ENCODE data around the gene PLA2G3. TPM values are rescaled to one million over a fixed set of nuclear protein-coding genes. Genes with fewer than 3 reads are reported as not detected.

The PLA2G3 gene
- total RNA-seq, 1 experiment from 2014 or later = 8.2 TPM

DNA sequence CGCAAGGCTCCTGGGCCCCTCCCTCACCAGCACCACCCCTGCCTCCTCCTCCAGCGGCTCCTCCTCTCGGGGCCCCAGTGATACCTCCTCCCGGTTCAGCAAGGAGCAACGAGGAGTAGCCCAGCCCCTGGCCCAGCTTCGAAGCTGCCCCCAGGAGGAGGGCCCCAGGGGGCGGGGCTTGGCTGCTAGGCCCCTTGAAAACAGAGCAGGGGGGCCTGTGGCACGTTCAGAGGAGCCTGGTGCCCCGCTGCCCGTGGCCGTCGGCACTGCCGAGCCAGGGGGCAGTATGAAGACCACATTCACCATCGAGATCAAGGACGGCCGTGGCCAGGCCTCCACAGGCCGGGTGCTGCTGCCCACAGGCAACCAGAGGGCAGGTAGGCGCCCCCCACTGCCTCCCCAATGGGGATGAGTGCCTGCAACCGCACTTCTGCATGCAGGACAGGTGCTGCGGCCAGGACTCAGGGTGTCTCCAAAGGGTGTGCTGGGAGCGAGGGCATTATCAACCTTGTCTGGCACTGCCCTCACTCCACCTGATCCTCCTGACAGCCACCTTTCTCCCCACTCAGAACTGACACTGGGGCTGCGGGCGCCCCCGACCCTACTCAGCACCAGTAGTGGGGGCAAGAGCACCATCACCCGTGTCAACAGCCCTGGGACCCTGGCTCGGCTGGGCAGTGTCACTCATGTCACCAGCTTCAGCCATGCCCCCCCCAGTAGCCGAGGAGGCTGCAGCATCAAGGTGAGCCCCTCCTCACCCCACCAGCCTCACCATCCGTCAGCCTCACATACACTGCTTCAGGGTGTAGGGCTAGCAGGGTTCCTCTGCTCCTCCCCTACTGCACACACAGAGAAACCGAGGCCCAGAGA, 49.0 kb downstream of the PLA2G3 start:
- Histone ChIP-seq H3K4me1 (ENCODE audit: insufficient read depth, low read length) (no peaks in the 10 kb centered on the region), H3K23me2 (ENCODE audit: insufficient read length, low read depth, low read length, poor library complexity, severe bottlenecking) (no peaks in the 10 kb centered on the region), H2BK20ac (ENCODE audit: low read depth, low read length, poor library complexity, severe bottlenecking) (no peak overlapping the region), H3T11ph (ENCODE audit: low read length) (no peak overlapping the region), H2AK5ac (ENCODE audit: insufficient read length, low read length) (no peak overlapping the region), H4K8ac (replicated peaks; ENCODE audit: insufficient read length, low read depth, low read length) (no peak overlapping the region), H2BK12ac (ENCODE audit: insufficient read length, low read depth, low read length) (no peak overlapping the region), H4K20me1 (ENCODE audit: control insufficient read depth, insufficient read depth, insufficient read length) (no peaks in the 10 kb centered on the region), H3K27me3 (ENCODE audit: insufficient read depth, low read length) (no peaks in the 10 kb centered on the region), H3K18ac (ENCODE audit: insufficient read length, low read depth, low read length) (no peak overlapping the region), H4K5ac (ENCODE audit: insufficient read length, low read depth, low read length) (no peak overlapping the region), H3K27ac (ENCODE audit: insufficient read length, low read depth, low read length) (no peak overlapping the region), H3K79me2 (ENCODE audit: insufficient read depth, low read length) (no peaks in the 10 kb centered on the region), H3K79me1 (ENCODE audit: insufficient read depth, low read depth, low read length, poor library complexity, severe bottlenecking) (no peaks in the 10 kb centered on the region), H2BK15ac (ENCODE audit: low read depth, low read length) (no peak overlapping the region), H3K4ac (ENCODE audit: low read depth, low read length) (no peak overlapping the region), H3K23ac (ENCODE audit: insufficient read length, low read depth, low read length) (no peak overlapping the region), H3K56ac (ENCODE audit: insufficient read length, low read depth, low read length) (no peak overlapping the region), H4K91ac (ENCODE audit: insufficient read length, low read depth, low read length) (no peak overlapping the region), H3K14ac (ENCODE audit: insufficient read depth, low read length) (no peak overlapping the region), H3K9ac (ENCODE audit: extremely low read depth, insufficient read length, low read length) (no peak overlapping the region), H2BK120ac (ENCODE audit: low read depth, low read length, poor library complexity, severe bottlenecking) (no peak overlapping the region), H3K4me2 (ENCODE audit: insufficient read depth, insufficient read length, low read length) (no peak overlapping the region), H3K9me3 (ENCODE audit: control insufficient read depth, low read depth, low read length) (no peaks in the 10 kb centered on the region), H2BK5ac (ENCODE audit: insufficient read length, low read length) (no peak overlapping the region), H2AFZ (ENCODE audit: low read length) (no peak overlapping the region)
- Mint-ChIP-seq H3K27ac (no peak overlapping the region), H3K4me1 (peaks cover 0 to 12% of the 10 kb centered on the region in 2 experiments; a peak in 3 of 4 replicates), H3K9me3 (no peaks in the 10 kb centered on the region), H3K4me3 (no peak overlapping the region), H3K36me3 (ENCODE audit: insufficient read depth in 1 of 3, low read depth in 3 of 3) (peaks cover 0 to 4% (median 0%) of the 10 kb centered on the region in 3 experiments; a peak in 2 of 7 replicates), H3K27me3 (ENCODE audit: low read depth) (no peaks in the 10 kb centered on the region)
- no peak for DNase-seq
- WGBS (ENCODE audit: extremely low coverage, insufficient read length, low lambda C conversion rate) = no CpG with 5 or more reads among the region's 29 CpGs
- no peak for TF ChIP-seq CTCF (conservative IDR thresholded peaks at IDR 0.05)
